ENCODE results near the gene THAP7.
"Not testable (repeated sequence)": the region's sequence is repeated elsewhere in the genome, so short reads cannot be mapped to it uniquely, and the experiment has no call there.

The THAP7 gene

DNA sequence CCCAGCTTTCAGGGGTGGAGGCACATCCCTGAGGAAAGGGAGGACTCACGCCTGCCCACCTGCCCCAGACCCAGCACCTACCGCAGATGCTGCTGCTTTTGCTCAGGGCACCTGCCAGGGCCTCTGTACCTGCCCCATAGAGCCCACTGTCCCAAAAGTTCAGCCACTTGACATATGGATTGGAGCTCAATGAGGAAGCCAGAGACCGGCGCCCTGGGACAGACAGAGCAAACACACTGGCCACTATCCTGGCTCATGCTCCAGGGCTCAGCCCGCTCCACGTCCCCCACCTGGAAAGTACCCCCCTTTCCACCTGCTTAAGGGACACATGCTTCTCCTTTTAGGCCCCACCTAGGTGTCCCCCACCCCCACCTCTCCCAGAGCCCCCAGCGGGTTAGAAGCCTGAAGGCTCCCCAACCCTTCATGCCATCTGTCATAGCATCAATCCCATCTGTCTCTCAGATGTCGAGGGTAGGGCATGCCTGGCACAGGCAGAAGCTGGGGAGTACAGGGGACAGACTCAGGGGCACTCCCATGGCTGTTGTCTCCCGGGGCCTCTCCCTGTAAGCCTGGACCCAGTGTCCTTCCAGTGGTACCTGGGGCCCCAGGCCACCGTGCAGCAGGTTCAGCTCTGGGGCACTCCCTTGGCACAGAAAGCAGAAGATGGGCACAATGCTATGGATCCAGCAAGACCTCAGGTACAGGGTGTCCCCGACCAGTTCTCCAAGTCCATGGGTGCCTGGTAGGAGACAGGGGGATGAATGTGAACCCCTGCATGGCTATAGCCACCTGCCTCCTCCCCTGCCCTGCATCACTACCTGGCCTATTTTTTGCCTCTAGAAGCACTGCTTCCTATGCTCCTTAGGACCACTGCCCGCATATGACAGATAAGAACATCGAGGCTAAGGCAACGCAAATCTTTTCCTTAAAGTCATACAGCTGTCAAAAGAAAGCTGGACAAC is 10.8 kb upstream of the THAP7 start:
- DNase-seq (ENCODE audit: low read depth in 2 of 2) = no peak

DNA sequence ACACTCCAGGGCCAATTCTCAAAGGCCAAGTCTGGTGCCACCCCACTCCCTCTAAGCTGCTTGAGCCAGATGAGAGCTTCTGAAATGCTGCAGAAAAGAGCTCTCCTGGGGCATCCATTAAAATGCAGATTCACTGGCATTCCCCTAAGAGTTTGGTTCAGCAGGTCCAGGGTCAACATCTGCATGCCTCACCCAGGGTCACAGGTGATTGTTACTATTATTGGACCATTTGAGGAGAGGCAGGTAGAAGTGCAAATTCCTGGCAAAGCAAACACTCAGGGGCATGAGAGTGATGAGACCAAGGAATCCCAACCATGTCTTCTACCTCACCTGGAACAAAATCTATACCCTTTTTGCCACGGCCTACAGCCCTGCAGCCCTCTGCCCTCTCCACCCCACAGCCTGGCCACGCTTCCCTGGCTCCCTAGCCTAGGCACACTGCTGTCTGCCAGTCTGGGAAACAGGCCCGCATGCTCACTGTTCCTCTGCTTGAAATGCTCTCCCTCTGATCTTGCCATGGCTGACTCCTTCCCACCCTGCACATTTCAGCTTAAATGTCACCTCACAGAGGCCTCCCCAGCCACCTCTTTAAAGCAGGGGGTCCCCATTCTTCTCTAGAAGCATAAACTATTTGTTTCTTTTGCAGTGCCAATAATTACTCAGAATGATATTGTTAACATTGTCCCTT is 8.7 kb upstream of the THAP7 start:
- DNase-seq (ENCODE audit: low read depth in 2 of 2) = no peak

DNA sequence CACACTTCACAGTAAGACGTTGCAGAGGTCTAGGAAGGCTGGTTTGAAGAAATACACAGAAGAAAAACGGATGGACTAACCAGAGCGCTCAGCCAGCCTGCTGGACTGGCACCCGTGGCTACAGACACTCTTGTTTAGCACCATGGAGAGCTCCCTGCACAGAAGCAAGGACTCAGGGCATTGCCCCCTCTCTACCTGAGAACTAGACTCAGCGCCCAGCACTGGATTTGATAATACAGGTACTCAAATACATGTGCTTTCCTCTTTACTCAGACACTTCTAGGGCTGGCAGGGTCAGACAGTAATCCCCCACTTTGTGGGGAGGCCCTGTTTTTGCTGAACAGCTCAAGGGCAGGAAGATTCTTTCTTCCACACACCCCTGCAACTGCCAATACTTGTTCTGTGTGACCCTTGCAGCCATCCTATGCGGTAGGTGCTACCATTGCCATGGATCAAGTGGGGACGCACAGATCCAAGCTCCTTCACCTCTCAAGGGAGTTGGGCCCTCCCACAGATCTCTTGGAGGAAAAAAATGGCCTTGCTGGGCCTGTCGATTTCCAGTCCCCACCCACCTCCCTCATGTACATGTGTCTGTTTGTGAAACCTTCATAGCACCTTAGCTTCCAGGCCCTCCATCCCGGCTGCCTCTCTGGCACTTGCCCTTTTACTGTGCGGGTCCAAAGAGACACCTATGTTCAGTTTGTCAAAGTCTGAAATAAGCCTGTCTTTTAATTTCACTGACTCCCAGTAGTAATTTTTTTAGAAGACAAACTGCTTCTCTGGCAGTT is 7.9 kb upstream of the THAP7 start:
- no peak for DNase-seq (ENCODE audit: low read depth in 2 of 2)

DNA sequence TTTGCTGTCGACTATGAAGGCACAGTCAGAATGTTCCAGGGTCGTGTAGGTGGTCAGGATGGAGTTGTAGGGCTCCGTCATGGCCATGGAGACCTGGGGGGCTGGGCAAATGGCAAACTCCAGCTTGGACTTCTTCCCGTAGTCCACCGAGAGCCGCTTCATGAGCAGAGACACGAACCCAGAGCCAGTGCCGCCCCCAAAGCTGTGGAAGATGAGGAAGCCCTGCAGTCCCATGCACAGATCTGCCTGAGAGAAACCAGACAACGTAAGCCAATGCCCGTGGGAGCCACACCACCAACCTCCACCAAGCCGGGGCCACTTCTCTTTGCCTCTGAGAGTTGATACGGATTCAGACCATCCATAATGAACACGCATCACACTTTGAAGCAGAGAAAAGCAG is 7.3 kb upstream of the THAP7 start:
- not testable (repeated sequence) for DNase-seq (ENCODE audit: low read depth in 2 of 2)

DNA sequence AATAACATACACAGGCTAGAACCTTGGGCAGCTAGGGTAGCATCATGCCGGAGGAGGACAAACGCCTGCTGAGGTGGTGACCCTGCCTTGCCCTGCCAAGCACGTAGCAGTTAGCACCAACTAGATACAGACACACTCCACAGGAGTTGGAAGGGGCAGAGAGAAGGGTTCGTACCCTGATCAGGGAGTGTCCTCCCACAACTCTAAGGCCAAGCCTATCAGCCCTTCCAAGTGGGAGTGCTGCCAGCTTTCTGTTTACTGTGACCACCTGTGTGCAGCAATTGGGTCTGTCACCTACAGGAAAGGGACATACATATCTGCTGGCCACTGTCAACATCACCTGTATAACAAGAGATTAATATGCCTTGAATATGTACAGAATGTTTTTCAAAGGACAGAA is 1.9 kb upstream of the THAP7 start:
- DNase-seq (ENCODE audit: low read depth in 2 of 2) = no peak

DNA sequence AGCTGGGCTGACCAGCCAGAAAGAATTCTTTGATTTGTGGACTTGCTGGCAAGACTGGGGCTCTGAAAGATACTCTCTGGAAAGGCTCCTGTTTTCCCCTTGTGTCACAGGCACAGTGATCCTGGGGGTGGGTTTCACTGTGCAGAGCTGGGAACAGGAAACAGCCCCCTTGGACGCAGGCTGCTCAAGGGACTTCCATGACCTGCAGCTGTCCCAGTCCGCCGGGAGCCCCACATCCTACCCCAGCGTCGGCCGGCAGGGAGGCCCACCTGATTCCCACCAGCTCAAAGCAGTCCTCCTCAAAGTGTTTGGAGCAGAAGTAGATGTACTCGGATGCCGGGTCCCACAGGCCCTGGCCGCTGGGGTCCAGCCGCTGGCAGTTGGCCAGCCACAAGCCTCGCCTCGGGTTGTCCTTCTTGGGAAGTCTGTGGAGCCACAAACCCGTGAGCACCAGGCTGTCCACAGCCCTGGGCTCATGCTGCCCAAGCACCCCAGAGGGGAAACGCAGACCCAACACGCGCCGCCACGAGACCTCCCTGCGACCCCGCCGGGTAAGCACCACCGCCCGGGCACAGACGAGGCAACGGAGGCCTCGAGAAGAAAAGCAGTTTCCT is 824 bp downstream of the THAP7 start:
- DNase-seq (ENCODE audit: low read depth in 2 of 2) = no peak

DNA sequence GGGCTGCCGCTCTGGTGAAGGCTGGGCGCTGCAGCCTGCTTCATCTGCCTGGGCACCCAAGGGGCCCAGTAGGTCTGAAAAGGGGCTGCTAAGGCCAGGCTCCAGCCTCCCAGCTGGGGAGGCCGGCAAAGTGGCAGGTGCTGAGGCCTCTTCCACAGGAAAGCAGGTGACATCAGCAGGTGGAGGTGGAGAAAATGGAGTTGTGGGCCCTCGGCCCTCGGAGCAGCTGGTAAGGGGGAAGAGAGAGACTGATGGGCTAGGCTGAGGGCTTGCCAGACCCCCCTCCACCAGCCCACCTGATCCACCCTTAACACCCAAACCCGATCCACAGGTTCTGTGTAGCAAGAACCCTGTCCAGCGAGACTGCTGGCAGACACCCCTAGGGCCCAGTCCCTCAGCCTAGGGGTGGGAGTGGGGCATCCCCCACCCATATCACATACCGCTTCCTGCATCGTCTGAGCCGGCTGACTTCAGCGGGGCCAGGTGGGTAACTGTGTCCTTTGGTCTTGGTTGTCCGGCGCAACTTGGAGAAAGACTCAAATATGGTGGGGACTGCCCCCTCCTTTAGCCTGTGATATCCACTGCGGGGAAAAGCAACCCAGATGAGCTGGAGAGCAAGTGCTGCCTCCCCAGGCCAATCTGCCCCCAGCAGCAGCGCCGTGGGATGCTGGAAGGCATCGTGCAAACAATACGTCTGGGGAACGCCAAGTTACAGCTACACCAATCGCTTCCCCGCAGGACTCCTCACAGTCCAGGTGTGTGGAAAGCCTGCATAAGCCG is 1.5 kb downstream of the THAP7 start:
- no peak for DNase-seq (ENCODE audit: low read depth in 2 of 2)

DNA sequence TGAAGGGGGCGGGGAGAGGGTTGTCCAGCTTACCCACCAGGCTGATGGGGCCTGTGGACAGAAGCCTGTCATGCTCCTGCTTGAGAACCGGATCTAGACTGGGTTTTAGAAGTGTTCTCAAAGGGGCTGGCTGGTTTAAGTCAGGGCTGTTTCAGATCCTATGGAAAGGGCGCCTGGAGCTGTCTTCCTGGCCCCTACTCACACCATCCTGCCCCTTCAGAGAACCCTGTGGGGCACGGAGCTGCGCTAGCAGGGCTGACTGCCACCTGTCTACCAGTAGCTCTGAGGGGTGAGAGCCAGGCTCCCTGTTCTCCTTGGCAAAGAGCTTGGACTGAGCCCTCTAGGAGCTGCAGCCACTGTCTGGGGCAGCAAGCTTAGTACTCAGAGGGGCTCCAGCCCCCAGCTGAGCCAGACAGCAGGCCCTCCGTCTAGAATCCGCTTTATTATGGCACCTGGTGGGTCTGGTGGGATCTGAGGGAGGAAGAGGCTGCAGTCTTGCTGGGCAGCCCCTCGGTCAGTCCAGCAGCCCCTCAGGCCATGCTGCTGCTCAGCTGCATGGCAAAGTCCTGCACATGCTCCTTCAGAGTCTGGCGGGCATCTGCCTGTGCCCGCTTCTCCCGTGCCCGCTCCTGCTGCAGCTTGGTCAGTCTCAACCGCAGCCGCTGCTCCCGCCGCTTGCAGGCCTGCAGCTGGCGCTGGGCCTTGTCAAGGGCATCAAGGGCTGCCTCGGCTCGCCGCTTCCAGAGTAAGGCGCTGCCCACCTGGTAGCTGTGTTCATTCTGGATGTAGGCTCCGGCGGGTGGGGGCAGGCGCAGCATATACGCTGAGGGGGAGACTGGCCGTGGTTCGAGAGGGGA is 2.3 kb downstream of the THAP7 start:
- DNase-seq (ENCODE audit: low read depth in 2 of 2) = no peak

DNA sequence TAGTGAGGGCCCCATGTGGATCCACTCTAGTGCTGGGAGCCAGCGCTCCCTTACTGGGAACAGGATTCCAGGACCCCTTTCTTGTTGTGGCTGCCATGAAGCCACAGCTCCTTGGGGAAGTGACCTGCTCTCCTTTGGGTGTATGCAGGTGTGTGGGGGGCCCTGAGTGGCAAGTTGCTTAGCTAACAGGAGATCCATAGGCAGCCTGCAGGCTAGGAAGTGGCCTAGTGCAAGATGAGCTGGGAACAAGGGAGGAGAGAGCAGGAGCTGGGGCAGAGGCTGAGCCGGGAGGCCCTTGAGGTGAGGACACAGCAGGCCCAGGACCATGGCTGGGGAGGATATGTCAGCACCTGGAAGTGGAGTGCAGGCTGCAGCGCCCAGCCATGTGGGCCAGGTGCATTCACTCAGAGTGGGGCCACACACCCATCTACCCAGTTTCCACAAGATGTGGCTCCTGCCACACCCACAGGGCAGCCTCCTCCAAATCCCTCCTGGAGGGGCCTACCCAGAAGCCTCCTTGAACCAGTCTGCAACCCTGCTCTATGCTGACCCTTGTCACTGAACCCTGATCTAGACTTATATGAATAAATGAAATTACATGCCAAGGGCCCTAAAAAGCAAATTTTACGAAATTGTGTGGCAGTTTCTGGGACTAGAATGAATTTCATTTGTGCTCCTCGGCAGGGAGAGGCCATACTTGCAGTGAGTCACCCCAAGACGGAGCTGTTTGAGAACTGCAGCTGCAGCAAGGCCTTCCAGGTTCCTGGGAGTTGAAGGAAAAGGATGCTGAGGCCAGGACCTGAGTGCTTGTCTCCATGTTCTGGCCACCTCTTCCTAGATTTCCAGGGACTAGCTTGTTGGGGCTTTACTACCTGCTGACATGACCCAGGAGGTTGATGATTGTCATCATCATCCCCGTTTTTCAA is 3.2 kb downstream of the THAP7 start:
- no peak for DNase-seq (ENCODE audit: low read depth in 2 of 2)

DNA sequence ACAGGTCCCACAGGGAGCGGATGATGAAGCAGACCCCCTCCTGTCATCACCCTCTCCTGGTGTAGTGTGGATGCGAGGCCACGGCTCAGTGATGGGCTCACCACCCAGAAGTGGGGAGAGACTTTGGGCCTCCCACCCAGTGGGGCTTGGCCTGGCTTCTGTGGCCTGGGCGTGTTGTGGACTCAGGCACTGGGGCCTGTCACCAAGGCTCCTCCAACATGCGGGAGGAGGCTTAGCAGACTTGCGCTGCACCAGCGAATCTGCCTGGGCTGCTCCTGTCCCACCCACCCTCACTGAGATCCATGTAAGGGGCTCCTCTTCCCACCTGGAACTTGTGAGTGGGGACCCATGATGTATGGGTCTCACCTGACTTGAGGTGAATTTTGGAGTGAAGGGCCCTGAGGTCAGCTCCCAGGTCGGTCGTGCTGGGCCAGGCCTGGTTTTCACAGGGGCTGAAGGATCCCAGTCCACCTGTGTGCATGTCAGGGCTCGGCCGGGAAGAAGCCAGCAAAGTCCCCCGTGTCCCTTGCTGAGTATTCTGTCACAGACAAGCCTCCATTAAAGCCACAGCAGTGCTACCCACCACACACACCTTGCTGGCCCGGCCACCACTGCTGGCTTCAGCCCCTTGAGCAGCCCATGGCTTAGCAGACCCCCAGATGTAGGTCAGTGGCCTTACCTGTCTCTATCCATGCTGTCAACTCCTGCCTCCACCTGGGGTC is 4.2 kb downstream of the THAP7 start:
- DNase-seq (ENCODE audit: low read depth in 2 of 2) = no peak

DNA sequence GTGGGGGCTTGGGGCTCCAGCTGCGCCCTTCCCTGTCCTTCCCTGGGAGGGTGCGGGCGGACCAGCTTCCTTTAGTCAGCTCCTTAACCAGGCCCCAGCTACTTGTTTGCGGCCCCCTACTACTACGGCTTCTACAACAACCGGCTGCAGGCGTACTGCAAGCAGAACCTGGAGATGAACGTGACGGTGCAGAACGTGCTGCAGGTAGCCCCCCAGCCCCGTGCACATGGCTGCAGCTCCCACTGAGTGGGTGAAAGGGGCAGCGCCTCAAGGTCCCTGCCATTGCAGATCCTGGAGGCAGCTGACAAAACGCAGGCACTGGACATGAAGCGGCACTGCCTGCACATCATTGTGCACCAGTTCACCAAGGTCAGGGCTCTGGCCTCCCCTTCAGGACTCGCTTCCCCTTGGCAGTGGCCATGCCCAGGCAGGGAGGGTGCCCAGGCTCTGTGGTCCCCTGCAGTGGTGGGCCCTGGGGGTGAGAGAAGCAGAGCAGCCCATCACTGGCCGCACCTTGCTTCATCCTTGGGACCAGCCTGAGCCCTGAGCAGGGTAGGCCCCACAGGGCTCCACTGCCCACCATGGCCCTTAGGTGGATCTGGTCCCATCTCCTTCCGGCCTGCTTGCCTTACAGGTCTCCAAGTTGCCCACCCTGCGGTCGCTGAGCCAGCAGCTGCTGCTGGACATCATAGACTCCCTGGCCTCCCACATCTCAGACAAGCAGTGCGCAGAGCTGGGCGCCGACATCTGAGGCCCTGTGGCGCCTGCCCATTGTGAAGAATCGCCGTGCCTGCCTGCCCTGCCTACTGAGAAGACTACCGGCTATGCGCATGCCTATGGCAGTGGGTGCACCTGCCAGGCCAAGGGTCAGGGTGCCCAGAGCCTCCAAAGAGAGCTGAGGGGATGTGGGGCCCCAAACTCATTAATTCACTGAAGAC is 5.1 kb downstream of the THAP7 start:
- no peak for DNase-seq (ENCODE audit: low read depth in 2 of 2)

DNA sequence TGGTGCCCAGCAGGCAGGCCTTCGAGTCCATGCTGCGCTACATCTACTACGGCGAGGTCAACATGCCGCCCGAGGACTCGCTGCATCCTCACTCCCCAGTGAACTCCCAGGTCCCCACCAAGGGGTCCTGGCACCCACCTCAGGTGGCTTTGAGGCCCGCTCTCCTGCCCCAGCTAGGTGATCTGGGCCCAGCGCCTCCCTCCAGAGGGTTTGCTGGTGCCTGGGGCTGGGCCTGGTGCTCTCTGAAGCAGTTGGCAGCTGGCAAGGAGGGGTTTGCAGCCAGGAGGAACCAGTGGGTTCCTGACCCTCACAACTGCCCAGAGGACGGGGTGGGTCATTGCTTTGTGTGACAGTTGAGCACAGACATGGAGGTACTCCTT is 5.9 kb downstream of the THAP7 start:
- DNase-seq (ENCODE audit: low read depth in 2 of 2) = no peak

DNA sequence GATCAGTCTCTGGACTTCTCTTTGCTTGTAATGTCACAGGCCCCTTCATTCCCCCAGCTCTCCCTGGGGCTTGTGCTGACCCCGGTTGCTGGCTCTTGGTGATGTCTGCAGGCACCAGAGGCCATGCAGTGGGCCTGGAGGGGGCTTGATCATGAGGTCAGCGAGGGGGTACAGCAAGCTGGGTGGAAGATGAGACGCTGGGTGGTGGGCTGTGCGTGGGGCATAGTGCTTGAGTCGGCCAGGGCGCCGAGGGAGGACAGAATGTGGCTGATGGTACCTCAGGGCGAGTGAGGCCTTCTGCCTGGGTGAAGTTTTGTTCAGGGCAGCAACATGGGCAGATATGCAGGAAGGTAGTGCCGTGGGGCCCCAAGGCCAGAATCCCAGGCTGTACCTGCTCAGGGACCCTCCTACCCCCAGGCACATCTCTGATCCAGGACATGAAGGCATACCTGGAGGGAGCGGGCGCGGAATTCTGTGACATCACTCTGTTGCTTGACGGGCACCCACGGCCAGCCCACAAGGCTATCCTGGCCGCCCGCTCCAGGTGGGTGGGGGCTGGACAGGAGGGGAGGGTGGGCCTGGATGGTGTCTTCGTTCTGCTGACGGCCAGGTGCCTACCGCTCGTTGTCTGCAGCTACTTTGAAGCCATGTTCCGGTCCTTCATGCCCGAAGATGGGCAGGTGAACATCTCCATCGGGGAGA is 6.4 kb downstream of the THAP7 start:
- DNase-seq (ENCODE audit: low read depth in 2 of 2) = no peak

DNA sequence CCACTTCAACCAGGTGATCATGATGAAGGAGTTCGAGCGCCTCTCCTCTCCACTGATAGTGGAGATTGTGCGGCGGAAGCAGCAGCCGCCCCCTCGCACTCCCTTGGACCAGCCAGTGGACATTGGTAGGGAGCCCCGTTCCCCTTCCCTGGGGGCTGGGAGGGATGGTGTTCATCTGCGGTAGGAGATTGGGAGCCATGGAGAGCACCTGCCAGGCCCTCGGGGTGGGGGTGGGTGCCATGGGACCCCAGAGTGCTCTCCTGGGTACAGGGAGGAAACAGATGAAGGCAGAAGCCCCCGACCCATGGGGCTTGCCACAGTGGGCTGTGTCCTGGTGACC is 7.0 kb downstream of the THAP7 start:
- DNase-seq (ENCODE audit: low read depth in 2 of 2) = no peak

DNA sequence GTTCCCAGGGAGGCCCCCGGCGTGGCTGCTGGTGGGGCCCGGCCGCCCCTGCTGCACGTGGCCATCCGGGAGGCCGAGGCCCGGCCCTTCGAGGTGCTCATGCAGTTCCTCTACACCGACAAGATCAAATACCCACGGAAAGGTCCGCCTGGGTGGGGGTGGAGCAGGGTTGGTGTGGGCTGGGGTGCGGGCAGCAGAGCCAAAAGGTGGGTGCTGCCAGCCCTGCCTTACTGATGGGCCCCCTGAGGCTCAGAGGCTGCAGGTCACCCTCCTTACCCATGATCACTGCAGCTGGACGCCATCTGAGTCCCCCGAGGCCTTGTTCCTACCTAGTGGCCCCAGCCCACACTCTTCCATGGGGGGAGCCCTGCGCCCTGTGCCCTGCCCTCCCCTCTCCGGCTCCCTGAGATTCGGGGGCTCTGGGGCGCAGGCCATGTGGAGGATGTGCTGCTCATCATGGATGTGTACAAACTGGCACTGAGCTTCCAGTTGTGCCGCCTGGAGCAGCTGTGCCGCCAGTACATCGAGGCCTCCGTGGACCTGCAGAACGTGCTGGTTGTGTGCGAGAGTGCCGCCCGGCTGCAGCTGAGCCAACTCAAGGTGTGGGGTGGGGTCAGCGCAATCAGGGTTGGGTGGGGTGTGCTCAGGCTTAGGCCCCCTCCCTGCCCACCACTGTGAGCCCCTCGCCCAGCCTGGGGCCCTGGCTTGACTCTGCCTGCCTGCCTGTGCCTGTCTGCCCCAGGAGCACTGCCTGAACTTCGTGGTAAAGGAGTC is 7.6 kb downstream of the THAP7 start:
- no peak for DNase-seq (ENCODE audit: low read depth in 2 of 2)

Data from stimulated activated CD4-positive, alpha-beta T cell treated with anti-CD3 and anti-CD28 coated beads, Interleukin-4, amount 100 ng/mL, for 48 hours (primary cell).